T-helper 2 cell treated with Interferon-gamma antibody and Interleukin-4, amounts not matched to agents 100 ng/mL and 5 ng/mL, for 36 hours (primary cell): ENCODE measurements around the gene CRACDL. TPM values are rescaled to one million over a fixed set of nuclear protein-coding genes. Genes with fewer than 3 reads are reported as not detected.

Experiments used
- intact Hi-C: fragments of 100-400 bp; cut with micrococcal nuclease; formaldehyde crosslinking; loops from one replicate; pipeline ENCODE4 v1.15.1; 2023
- total RNA-seq: library from RNA; stranded (reverse); gene quantifications from 2 replicates; pipeline ENCODE4 v1.2.3, GENCODE V29; 2022

CRACDL gene
- total RNA-seq, 1 donor from 2014 or later: 0.48 TPM

GRCh38 chr2:98927027-98927426 is 9.0 kb downstream of the CRACDL start:
- intact Hi-C loops: no loop called here

GRCh38 chr2:98926601-98927000 is 9.4 kb downstream of the CRACDL start:
- intact Hi-C loops: no loop called here

GRCh38 chr2:98924910-98925309 is 11.1 kb downstream of the CRACDL start:
- intact Hi-C loops: no loop called here

- intact Hi-C loops: no loop called here
Measured at GRCh38 chr2:98924038-98924830, 11.8 kb downstream of the CRACDL start.

- intact Hi-C loops: no loop called here
Measured at GRCh38 chr2:98923244-98923940, 12.6 kb downstream of the CRACDL start.

- intact Hi-C loops: no loop called here
Measured at GRCh38 chr2:98921062-98921461, 15.0 kb downstream of the CRACDL start.

GRCh38 chr2:98917031-98917471 is 19.0 kb downstream of the CRACDL start:
- intact Hi-C loops: no loop called here

- intact Hi-C loops: no loop called here
Measured at GRCh38 chr2:98915751-98916358, 20.2 kb downstream of the CRACDL start.

GRCh38 chr2:98914713-98915580 is 21.1 kb downstream of the CRACDL start:
- intact Hi-C loops: no loop called here

- intact Hi-C loops: no loop called here
Measured at GRCh38 chr2:98913916-98914712, 21.9 kb downstream of the CRACDL start.

- intact Hi-C loops: no loop called here
Measured at GRCh38 chr2:98912957-98913915, 22.8 kb downstream of the CRACDL start.

- intact Hi-C loops: no loop called here
Measured at GRCh38 chr2:98912221-98912851, 23.7 kb downstream of the CRACDL start.

- intact Hi-C loops: no loop called here
Measured at GRCh38 chr2:98911376-98912154, 24.5 kb downstream of the CRACDL start.

- intact Hi-C loops: no loop called here
Measured at GRCh38 chr2:98911126-98911375, 25.0 kb downstream of the CRACDL start.

GRCh38 chr2:98910349-98911125 is 25.5 kb downstream of the CRACDL start:
- intact Hi-C loops: no loop called here

- intact Hi-C loops: no loop called here
Measured at GRCh38 chr2:98909317-98910211, 26.5 kb downstream of the CRACDL start.

GRCh38 chr2:98908931-98909316 is 27.1 kb downstream of the CRACDL start:
- intact Hi-C loops: no loop called here
